Muscle of leg (tissue), 11 donors: Measurements from ENCODE around the gene SIRPA. TPM values are rescaled to one million over a fixed set of nuclear protein-coding genes. Genes with fewer than 3 reads are reported as not detected.

Experiments used
- DNase-seq: peaks from one replicate; pipeline ENCODE4 v3.0.0; 2013
- H3K27ac ChIP-seq: one replicate; pipeline ENCODE4 v1.5.1; 2013; ENCODE audit warnings: mild to moderate bottlenecking, low read length, control low read depth
- H3K27me3 ChIP-seq: one replicate; pipeline ENCODE4 v1.6.1; 2013; ENCODE audit warnings: low read length; ENCODE audit not compliant: control insufficient read depth, insufficient read depth
- H3K36me3 ChIP-seq: one replicate; pipeline ENCODE4 v1.6.1; 2013; ENCODE audit warnings: low read length; ENCODE audit not compliant: control insufficient read depth, insufficient read depth
- H3K4me1 ChIP-seq: one replicate; pipeline ENCODE4 v1.6.1; 2013; ENCODE audit warnings: low read length; ENCODE audit not compliant: control insufficient read depth, insufficient read depth
- H3K4me3 ChIP-seq: one replicate; pipeline ENCODE4 v1.5.1; 2013; ENCODE audit warnings: low read length, control low read depth
- H3K9me3 ChIP-seq: replicated peaks from 2 replicates; pipeline ENCODE4 v1.6.1; 2013; ENCODE audit warnings: low read depth, low read length; ENCODE audit not compliant: control insufficient read depth
- WGBS: methylation state at CpG from one replicate; pipeline ENCODE4 v1.1.5; 2013; ENCODE audit warnings: missing lambda C conversion rate; ENCODE audit not compliant: insufficient coverage; 5-methylcytosine and 5-hydroxymethylcytosine counted together
- polyA plus RNA-seq, 8 donors: library from polyadenylated mRNA; unstranded; fragments of 120-200 nt; gene quantifications; one replicate each; pipeline versions ENCODE4 v1.2.1 to v1.2.3, GENCODE V29; 2013; ENCODE audit warnings: inconsistent platforms in 1 of 8, low replicate concordance in 1 of 8; ENCODE audit not compliant: insufficient read length in 8 of 8, insufficient read depth in 1 of 8
- total RNA-seq: library from RNA; stranded (reverse); fragments of 120-200 nt; gene quantifications from one replicate; pipeline ENCODE4 v1.2.4, GENCODE V29; 2013

The SIRPA gene
- total and polyA plus RNA-seq, 9 donors: 13.3 to 28.4 (median 24.9) TPM

GRCh38 chr20:1875762-1876161 lies 19.4 kb upstream of the SIRPA start:
- H3K27ac ChIP-seq: no peak overlapping the region
- H3K4me1 ChIP-seq: no peaks in the 10 kb centered on the region
- 29% methylated on average over 3 of the region's 7 CpGs for WGBS

GRCh38 chr20:1876217-1876921 lies 18.8 kb upstream of the SIRPA start:
- H3K4me3 ChIP-seq: no peak overlapping the region
- no peak for DNase-seq
- peaks cover 12% of the 10 kb centered on the region for H3K27me3 ChIP-seq
- H3K4me1 ChIP-seq: peaks cover 2% of the 10 kb centered on the region
- 77% methylated on average over 5 of the region's 7 CpGs for whole genome bisulfite sequencing
- no peaks in the 10 kb centered on the region for H3K36me3 ChIP-seq
- no peaks in the 10 kb centered on the region for H3K9me3 ChIP-seq
- H3K27ac ChIP-seq: no peak overlapping the region

More at GRCh38 chr20:1875762-1876161, 19.4 kb upstream of the SIRPA start:
- Histone ChIP-seq H3K36me3 (no peaks in the 10 kb centered on the region), H3K27me3 (peaks cover 11% of the 10 kb centered on the region), H3K9me3 (no peaks in the 10 kb centered on the region), H3K4me3 (no peak overlapping the region)
- no peak for DNase-seq

GRCh38 chr20:1876975-1877608 lies 18.1 kb upstream of the SIRPA start:
- H3K4me1 ChIP-seq: peaks cover 3% of the 10 kb centered on the region
- H3K4me3 ChIP-seq: no peak overlapping the region
- 88% methylated on average over 4 of the region's 11 CpGs for WGBS
- H3K36me3 ChIP-seq: no peaks in the 10 kb centered on the region
- H3K9me3 ChIP-seq: no peaks in the 10 kb centered on the region
- DNase-seq: no peak
- H3K27me3 ChIP-seq: peaks cover 13% of the 10 kb centered on the region
- H3K27ac ChIP-seq: no peak overlapping the region

- H3K27ac ChIP-seq: no peak overlapping the region
- H3K4me1 ChIP-seq: peaks cover 3% of the 10 kb centered on the region
- 75% methylated on average over 10 of the region's 14 CpGs for WGBS
- H3K27me3 ChIP-seq: peaks cover 12% of the 10 kb centered on the region
- no peak overlapping the region for H3K4me3 ChIP-seq
- no peaks in the 10 kb centered on the region for H3K36me3 ChIP-seq
- no peak for DNase-seq
- H3K9me3 ChIP-seq: no peaks in the 10 kb centered on the region
Measured at GRCh38 chr20:1877609-1878200, 17.5 kb upstream of the SIRPA start.

- Histone ChIP-seq H3K4me3 (no peak overlapping the region), H3K4me1 (peaks cover 14% of the 10 kb centered on the region), H3K27ac (no peak overlapping the region), H3K9me3 (no peaks in the 10 kb centered on the region), H3K36me3 (no peaks in the 10 kb centered on the region), H3K27me3 (peaks cover 16% of the 10 kb centered on the region)
- DNase-seq: no peak
- WGBS: 47% methylated on average over 5 of the region's 9 CpGs
Measured at GRCh38 chr20:1879369-1879768, 15.8 kb upstream of the SIRPA start.

GRCh38 chr20:1879934-1880333 lies 15.3 kb upstream of the SIRPA start:
- 33% methylated on average over 2 of the region's 4 CpGs for WGBS
- no peak overlapping the region for H3K27ac ChIP-seq
- peaks cover 14% of the 10 kb centered on the region for H3K4me1 ChIP-seq
- H3K9me3 ChIP-seq: no peaks in the 10 kb centered on the region
- peaks cover 20% of the 10 kb centered on the region for H3K27me3 ChIP-seq
- no peak for DNase-seq
- no peaks in the 10 kb centered on the region for H3K36me3 ChIP-seq
- H3K4me3 ChIP-seq: no peak overlapping the region

GRCh38 chr20:1880529-1881239 lies 14.5 kb upstream of the SIRPA start:
- 58% methylated on average over 4 of the region's 6 CpGs for WGBS
- Histone ChIP-seq H3K9me3 (no peaks in the 10 kb centered on the region), H3K27ac (no peak overlapping the region), H3K4me1 (peaks cover 14% of the 10 kb centered on the region), H3K4me3 (no peak overlapping the region), H3K36me3 (no peaks in the 10 kb centered on the region), H3K27me3 (peaks cover 22% of the 10 kb centered on the region)
- DNase-seq: no peak

- H3K27me3 ChIP-seq: peaks cover 22% of the 10 kb centered on the region
- H3K27ac ChIP-seq: no peak overlapping the region
- H3K4me3 ChIP-seq: no peak overlapping the region
- H3K9me3 ChIP-seq: no peaks in the 10 kb centered on the region
- H3K4me1 ChIP-seq: peaks cover 17% of the 10 kb centered on the region
- 48% methylated on average over 8 of the region's 12 CpGs for WGBS
- no peak for DNase-seq
- no peaks in the 10 kb centered on the region for H3K36me3 ChIP-seq
Measured at GRCh38 chr20:1881240-1881835, 13.9 kb upstream of the SIRPA start.

GRCh38 chr20:1882026-1882425 lies 13.2 kb upstream of the SIRPA start:
- peaks cover 22% of the 10 kb centered on the region for H3K27me3 ChIP-seq
- no peaks in the 10 kb centered on the region for H3K9me3 ChIP-seq
- H3K27ac ChIP-seq: no peak overlapping the region
- no peaks in the 10 kb centered on the region for H3K36me3 ChIP-seq
- 47% methylated on average over 4 of the region's 8 CpGs for WGBS
- H3K4me3 ChIP-seq: no peak overlapping the region
- peaks cover 22% of the 10 kb centered on the region for H3K4me1 ChIP-seq
- no peak for DNase-seq

- WGBS: 21% methylated on average over 7 of the region's 9 CpGs
- DNase-seq: no peak
- H3K27me3 ChIP-seq: peaks cover 19% of the 10 kb centered on the region
Measured at GRCh38 chr20:1883986-1884385, 11.2 kb upstream of the SIRPA start.

More at GRCh38 chr20:1883986-1884385, 11.2 kb upstream of the SIRPA start:
- H3K4me1 ChIP-seq: peaks cover 27% of the 10 kb centered on the region
- H3K9me3 ChIP-seq: no peaks in the 10 kb centered on the region
- no peak overlapping the region for H3K4me3 ChIP-seq
- no peaks in the 10 kb centered on the region for H3K36me3 ChIP-seq
- no peak overlapping the region for H3K27ac ChIP-seq
